Measurements from ENCODE around the gene INSRR. TPM values are rescaled to one million over a fixed set of nuclear protein-coding genes. Genes with fewer than 3 reads are reported as not detected.

Gene INSRR
- total and polyA plus RNA-seq, 9 of the 15 experiments (the other 6 are each of a cell fraction or from before 2014, with no cell fraction given), result 0.03 to 0.18 (median 0.06) TPM; not detected in 3

DNA sequence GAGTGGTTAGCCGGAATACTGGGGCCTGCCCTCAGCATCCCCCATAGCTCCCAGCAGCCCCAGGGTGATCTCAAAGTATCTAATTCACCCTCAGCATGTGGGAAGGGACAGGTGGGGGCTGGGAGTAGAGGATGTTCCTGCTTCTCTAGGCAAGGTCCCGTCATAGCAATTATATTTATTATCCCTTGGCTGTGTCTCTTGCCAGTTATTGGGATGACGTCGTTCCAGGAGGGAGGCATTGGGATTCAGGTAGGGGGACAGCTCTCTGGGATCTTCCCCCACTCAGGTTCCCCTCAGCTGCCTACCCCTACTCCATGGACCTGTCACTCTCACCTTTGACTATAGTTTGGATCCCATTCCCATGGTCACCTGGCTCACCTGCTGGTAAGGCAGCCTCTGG lies 22.7 kb upstream of the INSRR start (continued):
- TF ChIP-seq ASH1L (IDR thresholded peaks at IDR 0.05; ENCODE audit: borderline replicate concordance, low read depth, partially characterized antibody) (no peak), MECOM (CRISPR knock-in tag; IDR thresholded peaks at IDR 0.05) (no peak), ZFP36 (IDR thresholded peaks at IDR 0.05; ENCODE audit: low read depth, low read length, partially characterized antibody) (no peak), KDM1A (IDR thresholded peaks at IDR 0.05) (no peak), ZNF512 (tag; IDR thresholded peaks at IDR 0.05) (no peak), ZNF699 (CRISPR knock-in tag; IDR thresholded peaks at IDR 0.05; ENCODE audit: insufficient replicate concordance) (no peak), BACH1 (tag; IDR thresholded peaks at IDR 0.05) (no peak), ATF6 (CRISPR knock-in tag; IDR thresholded peaks at IDR 0.05) (no peak)

Data from K562 (cell line).